CD4-positive, CD25-positive, alpha-beta regulatory T cell (primary cell): ENCODE measurements around the gene RNASE12. TPM values are rescaled to one million over a fixed set of nuclear protein-coding genes. Genes with fewer than 3 reads are reported as not detected.
"Not testable (repeated sequence)": the region's sequence is repeated elsewhere in the genome, so short reads cannot be mapped to it uniquely, and the experiment has no call there.

Experiments used
- ATAC-seq, 2 donors: fragments of 150-1000 bp; cut with Tn5 transposase; one replicate each; pipeline ENCODE4 v1.10.0; 2021; ENCODE audit warnings: low read depth in 2 of 2, moderate number of reproducible peaks in 2 of 2, moderate library complexity in 1 of 2
- DNase-seq, 3 donors: peaks; one replicate each; pipeline versions ENCODE4 v3.0.0 to v3.0.0-alpha.2; 2012 to 2022; ENCODE audit warnings: mixed read lengths in 1 of 3
- H3K27ac ChIP-seq: one replicate; pipeline ENCODE4 v1.7.0; 2013; ENCODE audit warnings: mild to moderate bottlenecking, low read length; ENCODE audit not compliant: insufficient read depth, poor library complexity, severe bottlenecking
- H3K27me3 ChIP-seq: one replicate; pipeline ENCODE4 v1.7.0; 2013; ENCODE audit warnings: low read length; ENCODE audit not compliant: control insufficient read depth, insufficient read depth
- H3K36me3 ChIP-seq: one replicate; pipeline ENCODE4 v1.7.0; 2013; ENCODE audit warnings: mild to moderate bottlenecking, low read length, moderate library complexity; ENCODE audit not compliant: control insufficient read depth, insufficient read depth
- H3K4me1 ChIP-seq: 2 replicates; pipeline ENCODE4 v1.7.0; 2013; ENCODE audit warnings: mild to moderate bottlenecking, low read length; ENCODE audit not compliant: insufficient read depth, control insufficient read depth, poor library complexity, severe bottlenecking
- H3K4me3 ChIP-seq: one replicate; pipeline ENCODE4 v1.7.0; 2013; ENCODE audit warnings: low read depth, mild to moderate bottlenecking, low read length, moderate library complexity
- H3K9me3 ChIP-seq, 2 experiments: 1 replicate in 1 of 2; 2 replicates in 1 of 2; pipeline ENCODE4 v1.7.0; 2013; ENCODE audit warnings: low read length in 2 of 2, mild to moderate bottlenecking in 1 of 2, moderate library complexity in 1 of 2; ENCODE audit not compliant: control insufficient read depth in 2 of 2
- H3K27ac Mint-ChIP-seq, 3 donors: one replicate each; pipeline ENCODE4 v1.8.0; 2020 to 2022; ENCODE audit warnings: mild to moderate bottlenecking in 3 of 3, mixed read lengths in 3 of 3, moderate library complexity in 2 of 3
- H3K27me3 Mint-ChIP-seq: one replicate; pipeline ENCODE4 v1.8.0; 2022; ENCODE audit warnings: mild to moderate bottlenecking, mixed read lengths
- H3K36me3 Mint-ChIP-seq: one replicate; pipeline ENCODE4 v1.8.0; 2020; ENCODE audit warnings: mixed read lengths
- H3K4me1 Mint-ChIP-seq, 4 donors: one replicate each; pipeline ENCODE4 v1.8.0; 2020 to 2022; ENCODE audit warnings: mixed read lengths in 4 of 4, mild to moderate bottlenecking in 1 of 4
- H3K4me3 Mint-ChIP-seq, 4 donors: one replicate each; pipeline ENCODE4 v1.8.0; 2020 to 2022; ENCODE audit warnings: mild to moderate bottlenecking in 4 of 4, mixed read lengths in 4 of 4, moderate library complexity in 3 of 4
- H3K9me3 Mint-ChIP-seq, 7 donors: one replicate each; pipeline ENCODE4 v1.8.0; 2020 to 2022; ENCODE audit warnings: mixed read lengths in 7 of 7, mild to moderate bottlenecking in 3 of 7, moderate library complexity in 2 of 7
- polyA plus RNA-seq, 4 donors: library from polyadenylated mRNA; unstranded; fragments of 300-500 nt; fragmentation: Illumina TruSeq; gene quantifications; one replicate each; pipeline ENCODE4 v1.2.3, GENCODE V29; 2021
- total RNA-seq: library from RNA; stranded (reverse); gene quantifications from one replicate; pipeline ENCODE4 v1.2.3, GENCODE V29; 2022

RNASE12 gene
- total and polyA plus RNA-seq, 5 donors from 2014 or later, result not detected

- Histone ChIP-seq H3K27me3 (no peaks in the 10 kb centered on the region), H3K4me1 (no peaks in the 10 kb centered on the region), H3K9me3 (no peaks in the 10 kb centered on the region), H3K27ac (no peak overlapping the region), H3K36me3 (no peaks in the 10 kb centered on the region), H3K4me3 (no peak overlapping the region)
- H3K36me3 Mint-ChIP-seq, result no peaks in the 10 kb centered on the region
- no peaks in the 10 kb centered on the region for H3K27me3 Mint-ChIP-seq
- no peaks in the 10 kb centered on the region for H3K4me1 Mint-ChIP-seq
- ATAC-seq (no peak), DNase-seq (no peak)
- H3K4me3 Mint-ChIP-seq, result no peak overlapping the region
- no peak overlapping the region for H3K27ac Mint-ChIP-seq
- no peaks in the 10 kb centered on the region for H3K9me3 Mint-ChIP-seq
These were observed 12.9 kb upstream of the RNASE12 start for GRCh38 chr14:20603813-20604690.

DNA sequence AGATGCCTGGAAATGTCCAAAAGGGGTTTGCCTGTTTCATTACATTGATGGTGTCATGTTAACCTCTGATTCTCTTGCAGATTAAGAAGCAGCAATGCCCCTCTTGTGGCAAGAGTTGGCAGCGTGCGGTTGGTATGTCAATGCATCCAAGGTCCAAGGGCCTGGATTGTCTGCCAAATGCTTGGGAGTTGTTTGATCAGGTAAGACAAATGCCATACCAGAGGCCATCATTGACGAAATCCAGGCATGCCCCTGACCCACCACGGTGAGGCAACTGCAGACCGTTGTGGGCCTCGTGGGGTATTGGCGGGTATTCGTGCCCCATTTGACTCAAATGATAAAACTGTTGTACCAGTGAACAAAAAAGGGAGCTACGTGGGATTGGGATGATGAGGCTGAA is 11.4 kb upstream of the RNASE12 start:
- Mint-ChIP-seq H3K36me3 (no peaks in the 10 kb centered on the region), H3K4me1 (no peaks in the 10 kb centered on the region), H3K9me3 (no peaks in the 10 kb centered on the region), H3K27me3 (no peaks in the 10 kb centered on the region), H3K4me3 (no peak overlapping the region), H3K27ac (no peak overlapping the region)
- Histone ChIP-seq H3K4me3 (no peak overlapping the region), H3K27ac (no peak overlapping the region), H3K4me1 (no peaks in the 10 kb centered on the region), H3K27me3 (no peaks in the 10 kb centered on the region), H3K9me3 (no peaks in the 10 kb centered on the region), H3K36me3 (no peaks in the 10 kb centered on the region)
- ATAC-seq, result no peak
- DNase-seq, result no peak

DNA sequence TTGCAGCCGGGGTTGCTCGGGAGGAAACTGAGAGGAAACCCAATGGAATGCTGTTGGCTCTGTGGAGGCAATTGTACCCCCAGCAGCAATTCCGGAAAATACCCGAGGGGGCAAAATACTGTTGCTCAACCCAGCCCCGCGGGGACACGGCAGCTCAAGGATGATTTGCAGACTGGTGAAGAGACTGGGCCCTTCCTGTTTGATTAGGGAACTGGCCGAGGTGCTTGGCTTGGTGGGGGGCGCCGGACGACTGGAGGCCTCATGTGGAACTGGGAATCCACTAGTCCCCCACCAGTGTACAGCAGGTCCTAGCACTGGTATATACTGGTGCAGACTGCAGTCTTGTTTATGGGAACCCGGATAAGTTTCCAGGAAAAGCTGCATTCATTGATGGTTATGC is 10.3 kb upstream of the RNASE12 start:
- Histone ChIP-seq H3K9me3 (no peaks in the 10 kb centered on the region), H3K4me3 (no peak overlapping the region), H3K36me3 (no peaks in the 10 kb centered on the region), H3K27me3 (no peaks in the 10 kb centered on the region), H3K27ac (no peak overlapping the region), H3K4me1 (no peaks in the 10 kb centered on the region)
- Mint-ChIP-seq H3K4me3 (no peak overlapping the region), H3K36me3 (no peaks in the 10 kb centered on the region), H3K27ac (no peak overlapping the region), H3K4me1 (no peaks in the 10 kb centered on the region), H3K27me3 (no peaks in the 10 kb centered on the region), H3K9me3 (no peaks in the 10 kb centered on the region)
- no peak for ATAC-seq
- no peak for DNase-seq

DNA sequence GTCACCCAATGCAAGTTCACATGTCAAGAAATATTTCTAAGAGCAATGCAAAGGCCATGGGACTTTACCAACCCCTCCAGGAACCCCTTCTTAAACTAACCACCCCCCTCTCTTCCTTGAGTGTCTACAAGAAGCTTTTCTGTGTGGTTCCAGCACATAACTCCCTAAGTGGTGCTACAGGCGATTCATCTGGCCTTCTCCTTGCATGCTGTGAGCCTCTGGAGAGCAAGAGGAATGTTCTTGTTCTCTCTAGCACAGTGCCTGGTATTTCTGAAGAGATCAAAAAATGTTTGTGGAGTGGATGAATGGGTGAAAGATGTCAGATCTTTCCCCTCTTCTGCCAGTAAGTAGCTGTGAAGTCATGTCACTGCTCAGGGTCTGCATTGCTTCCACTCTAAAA is 5.9 kb upstream of the RNASE12 start:
- Mint-ChIP-seq H3K27ac (no peak overlapping the region), H3K36me3 (no peaks in the 10 kb centered on the region), H3K27me3 (peaks cover 6% of the 10 kb centered on the region), H3K4me1 (peaks cover 0 to 4% (median 0%) of the 10 kb centered on the region in 4 donors), H3K9me3 (peaks cover 0 to 2% (median 0%) of the 10 kb centered on the region in 7 donors), H3K4me3 (no peak overlapping the region)
- no peaks in the 10 kb centered on the region for H3K9me3 ChIP-seq
- ATAC-seq, result no peak
- H3K27ac ChIP-seq, result no peak overlapping the region
- H3K36me3 ChIP-seq, result no peaks in the 10 kb centered on the region
- H3K4me1 ChIP-seq, result no peaks in the 10 kb centered on the region
- H3K27me3 ChIP-seq, result peaks cover 4% of the 10 kb centered on the region
- no peak for DNase-seq
- no peak overlapping the region for H3K4me3 ChIP-seq

DNA sequence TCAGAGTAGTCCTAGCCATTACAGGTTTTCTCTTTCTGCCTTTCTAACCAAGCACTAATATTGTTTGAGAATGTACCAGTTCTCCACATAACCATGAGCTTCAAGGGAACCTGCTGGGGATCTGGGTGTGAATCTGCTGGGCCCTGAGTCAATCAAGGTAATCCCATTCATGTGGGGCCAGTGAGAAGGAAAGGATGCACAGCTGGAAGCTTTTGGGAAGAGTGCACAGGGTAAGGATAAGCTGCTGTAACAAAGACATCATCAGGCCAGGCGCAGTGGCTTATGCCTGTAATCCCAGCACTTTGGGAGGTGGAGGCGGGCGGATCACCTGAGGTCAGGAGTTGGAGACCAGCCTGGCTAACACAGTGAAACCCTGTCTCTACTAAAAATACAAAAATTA is 4.5 kb upstream of the RNASE12 start:
- H3K36me3 ChIP-seq, H3K9me3 ChIP-seq, H3K27ac Mint-ChIP-seq, H3K27ac ChIP-seq, ATAC-seq, H3K4me3 Mint-ChIP-seq, H3K4me1 Mint-ChIP-seq, H3K9me3 Mint-ChIP-seq, DNase-seq, H3K4me3 ChIP-seq, H3K36me3 Mint-ChIP-seq, H3K4me1 ChIP-seq: not testable (repeated sequence)
- H3K27me3 Mint-ChIP-seq, result peaks cover 11% of the 10 kb centered on the region
- H3K27me3 ChIP-seq, result peaks cover 11% of the 10 kb centered on the region

DNA sequence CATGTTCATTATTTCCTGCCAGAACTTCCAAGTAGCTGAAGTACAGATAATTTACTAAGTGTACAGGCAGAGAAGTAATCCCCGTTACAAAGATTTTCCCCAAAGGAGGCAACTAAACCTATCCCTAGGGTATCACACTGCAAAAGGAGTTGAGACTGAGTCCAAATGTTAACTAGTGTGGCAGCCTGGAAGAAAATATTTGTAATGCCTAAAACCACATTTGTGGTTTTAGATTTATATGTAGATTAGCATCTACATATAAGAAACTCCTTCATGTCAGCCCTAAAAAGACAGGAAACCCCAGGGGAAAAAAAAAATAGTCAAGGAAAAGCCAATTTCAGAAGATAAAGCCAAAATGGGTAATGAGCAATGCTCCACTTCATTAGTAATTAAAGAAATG is 1.4 kb upstream of the RNASE12 start:
- no peak for ATAC-seq
- no peak for DNase-seq
- H3K4me3 Mint-ChIP-seq, result no peak overlapping the region
- Histone ChIP-seq H3K9me3 (no peaks in the 10 kb centered on the region), H3K27me3 (peaks cover 11% of the 10 kb centered on the region), H3K4me1 (no peaks in the 10 kb centered on the region), H3K4me3 (no peak overlapping the region), H3K36me3 (no peaks in the 10 kb centered on the region), H3K27ac (no peak overlapping the region)
- peaks cover 0 to 2% (median 0%) of the 10 kb centered on the region in 7 donors for H3K9me3 Mint-ChIP-seq
- H3K36me3 Mint-ChIP-seq, result no peaks in the 10 kb centered on the region
- peaks cover 0 to 5% (median 3%) of the 10 kb centered on the region in 4 donors for H3K4me1 Mint-ChIP-seq
- H3K27ac Mint-ChIP-seq, result no peak overlapping the region
- H3K27me3 Mint-ChIP-seq, result peaks cover 23% of the 10 kb centered on the region

DNA sequence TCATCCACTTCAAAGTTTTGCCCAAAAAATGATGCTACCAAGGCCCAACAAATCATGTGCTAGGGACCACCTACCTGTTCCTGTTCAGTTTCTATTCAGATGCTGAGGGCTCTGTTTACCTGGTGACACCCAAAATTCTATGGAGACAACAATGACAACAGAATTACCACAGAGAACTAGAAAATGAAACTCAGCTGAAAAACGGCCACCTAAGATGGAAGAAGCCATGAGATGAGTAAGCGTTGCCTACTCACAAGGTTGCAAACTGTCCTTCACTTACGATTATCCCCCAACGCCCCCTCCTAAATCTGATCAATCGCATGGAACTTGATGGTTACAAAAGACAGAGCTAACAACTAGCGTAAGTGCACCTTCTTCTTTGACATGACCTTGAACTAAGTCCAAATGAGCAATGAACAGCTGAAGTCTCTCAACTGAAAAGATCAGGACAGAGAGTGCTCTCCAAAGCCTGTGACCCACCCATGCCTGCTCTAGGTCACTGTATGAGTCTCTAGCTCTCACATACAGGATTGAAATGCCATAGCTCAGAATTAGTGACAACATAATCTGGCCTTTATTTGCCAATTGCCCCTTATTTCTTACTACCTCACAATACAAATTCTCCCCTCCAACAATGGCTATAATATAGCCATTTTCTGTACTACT is 3.6 kb downstream of the RNASE12 start, which contains the start of gene RNASE11:
Gene RNASE11 (minus strand): TSS at position 513 of the 666 bp plus-strand sequence.
- H3K4me3 Mint-ChIP-seq, result no peak within 1 kb of the TSS
- Histone ChIP-seq H3K9me3 (no peaks in the 10 kb centered on the region), H3K27me3 (peaks cover 25% of the 10 kb centered on the region), H3K27ac (no peak within 1 kb of the TSS), H3K4me3 (no peak within 1 kb of the TSS), H3K4me1 (no peaks in the 10 kb centered on the region), H3K36me3 (no peaks in the 10 kb centered on the region)
- H3K27me3 Mint-ChIP-seq, result peaks cover 27% of the 10 kb centered on the region
- H3K27ac Mint-ChIP-seq, result no peak within 1 kb of the TSS
- DNase-seq, result no peak
- H3K36me3 Mint-ChIP-seq, result no peaks in the 10 kb centered on the region
- no peak for ATAC-seq
- peaks cover 0 to 5% (median 2%) of the 10 kb centered on the region in 4 donors for H3K4me1 Mint-ChIP-seq
- H3K9me3 Mint-ChIP-seq, result peaks cover 0 to 6% (median 0%) of the 10 kb centered on the region in 7 donors
